HG02981 (cell line): ENCODE results near the gene BANP.
"Not testable (repeated sequence)": the region's sequence is repeated elsewhere in the genome, so short reads cannot be mapped to it uniquely, and the experiment has no call there.

ENCODE experiments used
- ATAC-seq: cut with Tn5 transposase; IDR thresholded peaks from one replicate; pipeline ENCODE4 v1.9.1; 2021; ENCODE audit warnings: mild to moderate bottlenecking, moderate library complexity; ENCODE audit not compliant: unreplicated experiment

Gene BANP

GRCh38 chr16:88013766-88014251 is 62.6 kb downstream of the BANP start:
- no peak for ATAC-seq

- no peak for ATAC-seq
Measured at GRCh38 chr16:88014252-88014781, 63.1 kb downstream of the BANP start.

GRCh38 chr16:88014954-88015805 is 63.9 kb downstream of the BANP start:
- no peak for ATAC-seq

- ATAC-seq = no peak
Measured at GRCh38 chr16:88015806-88016140, 64.5 kb downstream of the BANP start.

- not testable (repeated sequence) for ATAC-seq
Measured at GRCh38 chr16:88016386-88016785, 65.2 kb downstream of the BANP start.

GRCh38 chr16:88016964-88017363 is 65.7 kb downstream of the BANP start:
- ATAC-seq = no peak

GRCh38 chr16:88017587-88018101 is 66.4 kb downstream of the BANP start:
- no peak for ATAC-seq

GRCh38 chr16:88018382-88018781 is 67.1 kb downstream of the BANP start:
- not testable (repeated sequence) for ATAC-seq

GRCh38 chr16:88019041-88019820 is 68.0 kb downstream of the BANP start:
- not testable (repeated sequence) for ATAC-seq

- no peak for ATAC-seq
Measured at GRCh38 chr16:88019821-88020515, 68.7 kb downstream of the BANP start.

- ATAC-seq = no peak
Measured at GRCh38 chr16:88020516-88020885, 69.3 kb downstream of the BANP start.

GRCh38 chr16:88021041-88021970 is 70.1 kb downstream of the BANP start:
- ATAC-seq = not testable (repeated sequence)

- ATAC-seq = no peak
Measured at GRCh38 chr16:88022076-88023042, 71.1 kb downstream of the BANP start.

- ATAC-seq = no peak
Measured at GRCh38 chr16:88023366-88023765, 72.1 kb downstream of the BANP start.

- ATAC-seq = no peak
Measured at GRCh38 chr16:88023786-88024185, 72.6 kb downstream of the BANP start.

- ATAC-seq = not testable (repeated sequence)
Measured at GRCh38 chr16:88024491-88025085, 73.4 kb downstream of the BANP start.

- not testable (repeated sequence) for ATAC-seq
Measured at GRCh38 chr16:88025086-88025492, 73.9 kb downstream of the BANP start.
